NCI-H146 treated with DMSO at 0.1 percent for 48 hours (cell line): Measurements from ENCODE around the gene CDH20.

Experiments
- DNase-seq: peaks from one replicate; lab custom pipeline; 2025; ENCODE audit not compliant: unreplicated experiment; lab: John Stamatoyannopoulos, UW

CDH20 gene

DNA sequence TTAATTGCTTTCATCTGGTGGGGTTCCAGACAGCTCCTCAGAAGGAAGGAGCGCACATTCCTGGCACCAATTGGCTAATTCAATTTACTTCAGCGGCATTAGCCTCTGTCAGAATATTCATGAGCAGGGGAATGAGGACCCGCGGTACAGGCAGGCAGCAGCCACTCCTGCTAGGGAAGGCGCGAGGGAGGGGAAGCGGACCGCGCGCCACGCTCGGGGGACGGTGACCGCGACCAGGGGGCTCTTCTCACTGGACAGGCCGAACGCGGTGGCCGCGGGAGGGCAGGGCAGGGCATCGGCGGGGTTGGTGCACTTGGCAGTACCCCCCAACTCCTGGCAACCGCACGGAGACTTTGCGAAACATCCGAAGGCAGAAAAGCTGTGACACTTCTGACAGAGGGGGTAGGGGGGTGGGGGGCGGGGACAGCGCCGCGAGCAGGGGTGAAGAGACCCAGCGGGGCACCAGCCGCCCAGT, at the start of gene CDH20:
CDH20 (plus strand) TSS at position 160 of the 475 bp plus-strand sequence.
- DNase-seq: peak; percentile 37

GRCh38 chr18:61284039-61284438, 49.2 kb upstream of the CDH20 start:
- no peak for DNase-seq

DNA sequence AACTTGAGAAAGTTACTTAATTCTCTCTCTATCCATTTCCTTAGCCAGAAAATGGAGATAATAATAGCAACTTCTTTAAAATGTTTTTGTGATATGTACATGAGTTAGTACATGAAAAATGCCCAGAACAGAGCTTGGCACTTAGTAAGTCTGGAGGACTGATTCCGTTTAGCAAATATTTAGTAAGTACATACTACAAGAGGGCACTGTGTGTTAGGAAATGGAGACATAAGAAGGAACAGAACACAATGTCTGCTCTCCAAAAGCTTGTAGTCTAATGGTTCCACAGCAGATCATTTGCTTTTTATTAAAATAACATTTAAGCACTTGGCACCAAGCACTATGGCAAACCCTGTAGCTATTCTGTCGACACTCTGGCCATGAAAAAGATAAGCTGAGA, 47.5 kb upstream of the CDH20 start:
- DNase-seq: no peak

DNA sequence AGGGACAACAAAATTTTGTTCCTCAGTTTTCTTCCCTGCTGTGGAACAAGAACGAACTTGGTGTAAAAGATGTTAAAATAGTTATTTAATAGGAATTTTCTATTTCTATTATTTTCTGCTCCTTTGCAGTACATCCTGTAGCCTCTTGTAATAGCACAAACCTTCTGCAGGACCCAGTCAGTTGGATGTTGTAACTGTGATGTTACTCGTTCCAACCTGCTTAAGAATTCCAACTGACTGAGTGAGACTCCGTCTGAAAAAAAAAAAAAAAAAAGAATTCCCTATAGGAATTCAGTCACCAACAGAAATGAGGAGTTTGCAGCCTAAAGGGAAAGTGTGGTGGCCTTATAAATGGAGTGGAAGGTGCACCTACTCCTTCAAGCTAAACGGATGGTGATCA, 46.4 kb upstream of the CDH20 start:
- DNase-seq: no peak

DNA sequence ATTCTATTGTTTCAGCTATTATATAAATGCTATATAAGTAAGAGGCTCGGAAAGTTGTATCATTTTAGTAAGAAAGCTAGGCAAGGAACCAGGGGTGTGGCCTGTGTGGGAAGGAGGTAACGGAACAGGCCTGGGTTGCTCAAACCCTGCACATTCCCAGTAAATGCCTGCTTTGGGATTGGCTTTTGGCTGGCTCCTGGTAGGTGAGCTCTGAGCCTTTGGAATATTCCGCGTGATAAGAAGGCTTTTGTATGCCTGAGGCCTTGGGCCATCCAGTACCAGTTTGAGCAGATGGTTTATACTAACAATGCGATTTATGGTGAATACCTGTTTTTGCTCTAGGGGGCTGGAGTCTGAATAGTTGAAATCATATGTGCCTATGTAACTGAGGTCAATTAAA, 42.6 kb upstream of the CDH20 start:
- no peak for DNase-seq

DNA sequence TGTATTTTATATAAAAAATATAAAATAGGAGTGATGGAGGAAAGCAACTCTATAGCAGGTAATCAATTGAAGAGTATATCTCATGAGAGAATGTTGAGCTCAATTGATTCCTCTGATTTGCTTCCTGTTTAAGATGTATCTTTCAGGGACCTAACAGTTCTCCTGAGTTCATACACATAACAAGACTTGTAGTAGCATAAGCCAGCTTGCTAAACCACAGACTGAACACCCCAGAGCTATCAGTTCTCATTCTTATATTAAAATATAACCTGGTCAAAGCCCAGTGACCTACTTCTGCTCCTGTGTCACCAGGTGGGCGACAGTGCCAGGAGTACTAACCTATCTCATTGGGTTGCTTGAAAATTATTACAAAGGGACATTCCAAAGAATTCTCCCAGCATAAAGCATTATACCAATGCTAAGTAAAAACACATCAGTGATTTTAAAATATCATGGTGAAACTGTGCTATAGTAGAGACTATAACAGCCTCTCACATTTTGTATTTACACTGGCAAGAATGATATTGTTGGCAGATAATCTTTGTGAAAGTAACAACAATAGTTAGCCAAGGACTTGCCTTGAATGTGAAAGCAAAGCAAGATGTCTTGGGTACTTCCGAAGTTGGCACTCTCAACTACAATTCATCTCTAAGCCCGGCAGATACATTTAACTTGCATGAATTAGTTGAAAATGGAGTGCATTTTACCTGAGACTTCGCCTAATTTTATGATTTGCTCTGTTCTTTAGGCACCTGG, 40.8 kb upstream of the CDH20 start:
- no peak for DNase-seq

DNA sequence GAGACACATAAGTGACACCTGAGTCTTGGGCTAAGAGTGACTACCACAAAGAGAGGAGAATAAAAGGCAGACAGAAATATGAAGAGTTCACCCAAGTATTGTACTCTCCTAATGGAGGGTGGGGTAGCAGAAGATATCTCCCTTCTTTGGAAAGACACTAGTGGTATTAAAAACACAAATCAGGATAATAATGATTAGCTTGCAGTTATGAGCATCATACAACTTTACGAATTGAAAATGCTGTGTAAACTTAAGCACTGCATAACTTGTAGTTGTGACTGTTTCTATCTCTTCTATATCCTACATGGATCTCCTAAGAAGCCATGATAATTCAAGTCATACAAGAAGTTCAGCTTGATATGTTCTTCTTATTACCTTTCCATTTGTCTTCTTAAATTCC, 38.1 kb upstream of the CDH20 start:
- no peak for DNase-seq

- peak; percentile 25 for DNase-seq
Observed at GRCh38 chr18:61308004-61308403, 25.2 kb upstream of the CDH20 start.

DNA sequence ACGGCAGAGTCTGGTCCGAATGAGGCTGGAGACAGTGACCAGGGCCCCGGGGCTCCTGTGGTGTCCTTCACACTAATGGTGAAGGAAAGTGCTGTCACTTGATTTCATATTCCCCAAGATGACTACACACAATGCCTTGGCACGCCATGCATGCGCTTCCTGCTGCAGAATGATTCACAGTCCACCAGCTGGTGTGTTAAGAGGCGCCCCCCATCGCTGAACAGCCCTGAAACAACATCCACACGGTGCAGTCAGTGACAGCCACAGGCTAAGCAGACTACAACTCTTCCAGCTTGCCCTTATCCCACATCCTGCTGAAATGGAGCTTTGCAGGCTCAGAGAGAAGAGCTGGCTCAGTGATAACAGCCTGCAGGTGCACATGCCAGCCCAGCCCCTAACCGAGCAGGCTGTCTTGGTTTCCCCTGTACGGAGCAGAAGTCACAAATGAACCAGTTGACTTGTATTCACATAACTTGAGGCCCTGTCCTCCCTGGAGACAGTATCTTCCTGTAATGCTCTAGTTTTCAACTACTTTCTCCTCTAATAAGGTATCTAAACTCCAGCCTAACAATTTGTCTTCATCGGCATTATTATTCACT, 24.3 kb upstream of the CDH20 start:
- DNase-seq: peak; percentile 29

- DNase-seq: peak; percentile 83
Observed at GRCh38 chr18:61322265-61322873, 10.9 kb upstream of the CDH20 start.

GRCh38 chr18:61323951-61324350, 9.3 kb upstream of the CDH20 start:
- DNase-seq: no peak

- DNase-seq: no peak
Observed at GRCh38 chr18:61326407-61326806, 6.8 kb upstream of the CDH20 start.

- no peak for DNase-seq
Observed at GRCh38 chr18:61329398-61329797, 3.8 kb upstream of the CDH20 start.

- no peak for DNase-seq
Observed at GRCh38 chr18:61331051-61331450, 2.2 kb upstream of the CDH20 start.

GRCh38 chr18:61333746-61334490, 688 bp downstream of the CDH20 start:
- peak; percentile 44 for DNase-seq

- DNase-seq: no peak
Observed at GRCh38 chr18:61334491-61334850, 1.2 kb downstream of the CDH20 start.

DNA sequence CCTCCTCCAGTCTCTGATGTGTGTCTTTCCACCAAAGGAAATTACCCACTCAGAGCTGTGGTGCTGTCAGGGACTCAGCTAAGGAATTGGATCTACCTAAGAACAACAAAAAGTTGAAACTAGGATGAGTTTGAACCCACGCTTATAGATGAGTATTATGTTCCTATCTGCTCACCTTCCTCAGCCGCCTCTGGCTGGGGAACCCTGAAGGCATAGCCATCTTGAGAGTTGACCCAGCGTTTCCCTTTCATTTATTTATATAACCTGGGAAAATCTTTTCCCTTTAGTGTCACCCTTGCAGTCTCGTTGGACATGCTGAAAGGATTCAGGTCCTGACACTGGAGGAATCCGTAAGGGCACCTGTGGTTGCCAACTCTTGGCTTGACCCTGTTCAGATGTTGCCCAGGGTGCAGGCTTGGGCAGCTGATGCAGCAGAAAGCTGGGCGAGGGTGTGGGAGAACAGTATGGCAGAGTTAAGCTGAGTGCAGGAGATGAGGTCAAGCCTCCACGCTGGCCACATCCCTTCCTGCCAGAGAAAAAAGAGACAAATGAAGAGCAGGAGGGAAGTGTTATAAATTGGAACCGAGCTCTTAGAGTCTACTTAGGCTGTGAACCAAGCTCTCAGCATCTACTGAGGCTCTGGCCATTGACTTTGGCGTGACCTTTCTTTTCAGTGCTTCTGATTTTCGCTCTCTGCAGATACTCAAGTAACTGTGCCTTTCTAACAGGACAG, 1.9 kb downstream of the CDH20 start:
- DNase-seq: peak; percentile 23

- no peak for DNase-seq
Observed at GRCh38 chr18:61335684-61336555, 2.7 kb downstream of the CDH20 start.

DNA sequence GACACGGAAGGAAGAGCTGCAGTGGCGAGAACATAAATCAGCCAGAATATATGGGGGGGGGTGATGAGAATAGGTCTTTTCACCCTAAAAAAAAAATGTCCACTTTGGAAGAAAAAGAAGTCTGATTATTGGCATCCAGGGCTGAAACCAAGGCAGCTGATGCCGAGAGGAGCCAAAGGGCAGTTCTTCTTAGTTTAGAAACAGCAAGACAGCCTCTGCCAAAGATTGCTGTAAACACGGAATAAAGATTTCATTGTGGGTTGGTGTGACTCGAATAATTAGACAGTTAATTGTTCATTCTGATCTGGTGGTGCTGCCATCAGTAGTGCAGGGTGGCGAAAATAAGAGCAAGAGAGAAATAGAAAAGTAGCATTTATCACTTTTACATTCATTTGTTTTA, 3.5 kb downstream of the CDH20 start:
- no peak for DNase-seq

GRCh38 chr18:61337527-61337926, 4.3 kb downstream of the CDH20 start:
- DNase-seq: no peak
